ENCODE measurements around the gene PCNX4. TPM values are rescaled to one million over a fixed set of nuclear protein-coding genes. Genes with fewer than 3 reads are reported as not detected.
A peak's percentile ranks its signal among the peaks of the same experiment; 100 is the strongest.
"Not testable (repeated sequence)": the region's sequence is repeated elsewhere in the genome, so short reads cannot be mapped to it uniquely, and the experiment has no call there.

The PCNX4 gene
- 10 to 100 TPM; 42.2 to 60.2 (median 51.9) TPM for total RNA-seq

DNA sequence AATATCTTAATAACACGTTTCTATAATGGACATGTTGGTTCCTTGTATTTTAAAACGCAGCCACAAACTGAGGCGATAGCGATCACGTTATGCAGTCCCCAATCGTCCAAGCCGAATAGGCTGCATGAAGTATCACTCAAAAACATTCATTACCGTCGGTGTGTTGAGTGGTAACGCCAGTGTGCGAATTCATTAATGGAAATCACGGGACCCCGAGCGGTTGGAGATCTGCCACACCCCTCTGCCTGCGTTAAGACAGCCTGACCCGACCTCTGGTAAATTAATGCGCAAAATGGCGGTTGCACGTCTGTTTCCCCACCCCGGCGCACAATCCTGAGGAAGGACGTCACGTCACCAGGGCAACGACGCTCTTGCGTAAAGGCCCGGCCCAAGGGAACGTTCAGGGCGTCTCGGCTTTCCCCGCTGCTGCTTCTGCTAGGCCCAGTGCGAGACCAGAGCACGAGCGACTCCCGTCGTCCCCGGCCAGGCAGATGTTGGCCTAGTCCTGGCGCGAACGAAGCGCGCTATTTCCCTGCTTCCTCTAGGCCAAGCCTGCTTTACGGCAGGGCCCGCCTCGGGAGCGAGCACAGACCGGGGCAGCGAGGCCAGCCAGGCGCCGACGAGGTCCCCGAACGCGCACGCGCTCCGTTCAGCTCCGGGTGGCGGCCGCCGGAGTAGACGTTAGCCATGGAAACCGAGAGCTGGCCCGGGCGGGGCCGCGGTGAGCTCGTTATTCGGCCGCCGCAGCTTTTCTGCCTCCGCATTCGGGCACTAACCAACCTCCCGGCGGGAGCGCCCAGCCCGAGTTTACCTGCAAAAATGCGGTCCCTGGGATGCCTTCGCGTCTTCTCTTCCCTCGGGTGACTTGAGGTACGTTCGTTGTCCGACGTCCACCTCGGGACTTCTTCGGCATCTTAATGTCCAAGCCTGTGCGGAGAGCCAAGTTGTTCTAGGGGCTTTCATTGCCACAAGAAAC is at the start of gene PCNX4:
TSS of gene PCNX4 (plus strand) at position 374 of the 976 bp plus-strand sequence. CDS start 15,716 bp downstream, outside the sequence.
- H3K4me3 ChIP-seq = peak within 1 kb of the TSS; percentile 59 to 72 (median 65)
- H3K27me3 ChIP-seq = no peaks in the 10 kb centered on the region
- H3K36me3 ChIP-seq = no peaks in the 10 kb centered on the region
- peak within 1 kb of the TSS; percentile 92 to 98 (median 96) for H3K27ac ChIP-seq
- DNase-seq = peak; percentile 97 to 99 (median 97)
- H3K9me3 ChIP-seq = no peaks in the 10 kb centered on the region
- peaks cover 0 to 34% (median 4%) of the 10 kb centered on the region in 4 donors for H3K4me1 ChIP-seq
- TF ChIP-seq, protein P1, sequence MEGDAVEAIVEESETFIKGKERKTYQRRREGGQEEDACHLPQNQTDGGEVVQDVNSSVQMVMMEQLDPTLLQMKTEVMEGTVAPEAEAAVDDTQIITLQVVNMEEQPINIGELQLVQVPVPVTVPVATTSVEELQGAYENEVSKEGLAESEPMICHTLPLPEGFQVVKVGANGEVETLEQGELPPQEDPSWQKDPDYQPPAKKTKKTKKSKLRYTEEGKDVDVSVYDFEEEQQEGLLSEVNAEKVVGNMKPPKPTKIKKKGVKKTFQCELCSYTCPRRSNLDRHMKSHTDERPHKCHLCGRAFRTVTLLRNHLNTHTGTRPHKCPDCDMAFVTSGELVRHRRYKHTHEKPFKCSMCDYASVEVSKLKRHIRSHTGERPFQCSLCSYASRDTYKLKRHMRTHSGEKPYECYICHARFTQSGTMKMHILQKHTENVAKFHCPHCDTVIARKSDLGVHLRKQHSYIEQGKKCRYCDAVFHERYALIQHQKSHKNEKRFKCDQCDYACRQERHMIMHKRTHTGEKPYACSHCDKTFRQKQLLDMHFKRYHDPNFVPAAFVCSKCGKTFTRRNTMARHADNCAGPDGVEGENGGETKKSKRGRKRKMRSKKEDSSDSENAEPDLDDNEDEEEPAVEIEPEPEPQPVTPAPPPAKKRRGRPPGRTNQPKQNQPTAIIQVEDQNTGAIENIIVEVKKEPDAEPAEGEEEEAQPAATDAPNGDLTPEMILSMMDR (IDR thresholded peaks at IDR 0.05) = peak in 2 of 6 experiments; percentile 3 to 4
- peak; percentile 84 to 95 for TF ChIP-seq POLR2A (IDR thresholded peaks at IDR 0.05)

DNA sequence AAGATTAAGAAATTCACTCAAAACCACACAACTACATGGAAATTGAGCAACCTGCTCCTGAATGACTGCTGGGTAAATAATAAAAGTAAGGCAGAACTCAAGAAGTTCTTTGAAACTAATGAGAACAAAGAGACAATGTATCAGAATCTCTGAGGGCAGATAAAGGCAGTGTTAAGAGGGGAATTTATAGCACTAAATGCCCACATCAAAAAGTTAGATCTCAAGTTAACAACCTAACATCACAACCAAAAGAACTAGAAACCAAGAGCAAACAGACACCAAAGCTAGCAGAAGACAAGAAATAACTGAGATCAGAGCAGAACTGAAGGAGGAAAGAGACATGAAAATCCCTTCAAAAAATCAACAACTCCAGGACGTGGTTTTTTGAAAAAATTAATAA is 43.7 kb upstream of the PCNX4 start:
- H3K27ac ChIP-seq, H3K36me3 ChIP-seq, H3K4me3 ChIP-seq, H3K9me3 ChIP-seq, H3K27me3 ChIP-seq, DNase-seq, H3K4me1 ChIP-seq: not testable (repeated sequence)

DNA sequence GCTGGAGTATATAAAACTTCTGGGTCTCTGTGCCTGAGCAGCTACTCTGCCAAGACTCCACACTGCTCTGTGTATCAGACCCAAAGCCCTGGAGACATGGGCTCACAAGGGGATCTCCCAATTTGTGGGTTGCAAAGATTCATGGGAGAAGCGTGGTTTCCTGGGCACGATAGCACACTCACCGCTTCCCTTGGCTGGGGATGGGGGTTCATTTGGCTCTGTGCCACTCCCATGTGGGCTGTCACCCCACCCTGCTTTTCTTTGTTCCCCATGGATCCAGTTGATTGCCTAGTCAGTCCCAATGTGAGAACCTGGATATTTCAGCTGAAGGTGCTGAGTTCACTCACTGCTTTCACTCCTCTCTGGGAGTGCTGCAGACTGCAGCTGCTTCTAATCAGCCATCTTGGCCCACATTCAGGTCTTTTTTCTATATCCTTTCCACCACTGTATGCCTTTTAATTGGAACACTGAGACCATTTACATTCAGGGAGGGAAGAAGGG is 40.0 kb upstream of the PCNX4 start:
- H3K36me3 ChIP-seq = no peaks in the 10 kb centered on the region
- no peaks in the 10 kb centered on the region for H3K9me3 ChIP-seq
- no peaks in the 10 kb centered on the region for H3K4me1 ChIP-seq
- H3K27ac ChIP-seq = no peak overlapping the region
- no peak overlapping the region for H3K4me3 ChIP-seq
- TF ChIP-seq, protein P1 (IDR thresholded peaks at IDR 0.05) = no peak
- TF ChIP-seq POLR2A (IDR thresholded peaks at IDR 0.05) = no peak
- no peaks in the 10 kb centered on the region for H3K27me3 ChIP-seq
- no peak for DNase-seq

DNA sequence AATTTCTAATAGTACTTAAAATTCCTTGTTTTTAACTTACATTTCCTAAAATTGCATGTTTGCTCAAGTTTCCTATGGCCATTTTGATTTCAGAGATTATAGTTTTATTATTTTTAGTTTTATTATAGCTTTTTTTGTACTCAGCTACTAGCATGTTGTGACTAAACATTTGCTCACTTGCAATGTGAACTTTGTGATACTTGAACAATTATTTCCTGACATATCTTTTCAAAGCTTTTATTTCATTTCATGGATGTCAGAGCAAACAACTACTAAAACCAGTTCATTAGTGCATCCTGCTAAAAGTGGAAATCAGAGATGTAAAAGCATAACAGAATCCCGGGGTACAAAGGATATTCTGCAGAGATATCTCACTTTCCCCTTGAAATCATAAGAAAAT is 33.6 kb upstream of the PCNX4 start:
- DNase-seq = no peak
- no peaks in the 10 kb centered on the region for H3K36me3 ChIP-seq
- no peaks in the 10 kb centered on the region for H3K4me1 ChIP-seq
- no peak for TF ChIP-seq POLR2A (IDR thresholded peaks at IDR 0.05)
- H3K27ac ChIP-seq = no peak overlapping the region
- H3K27me3 ChIP-seq = no peaks in the 10 kb centered on the region
- no peaks in the 10 kb centered on the region for H3K9me3 ChIP-seq
- no peak overlapping the region for H3K4me3 ChIP-seq

DNA sequence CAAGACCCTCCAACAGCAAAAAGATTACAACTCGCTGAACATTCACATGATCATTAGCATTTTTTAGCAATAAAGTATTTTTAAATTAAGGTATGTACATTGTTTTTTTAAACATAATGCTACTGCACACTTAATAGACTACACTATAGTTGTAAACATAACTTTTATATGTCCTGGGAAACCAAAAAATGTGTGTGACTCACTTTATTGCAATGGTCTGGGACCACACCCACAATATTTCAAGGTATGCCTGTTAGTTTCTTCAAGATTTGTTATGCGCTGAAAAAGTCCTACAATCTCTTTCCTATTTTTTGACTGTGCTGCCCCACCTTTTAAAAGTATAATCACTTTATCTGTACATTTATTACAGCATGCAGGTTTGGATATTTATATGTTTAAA is 30.4 kb upstream of the PCNX4 start:
- no peaks in the 10 kb centered on the region for H3K4me1 ChIP-seq
- TF ChIP-seq, protein P1 (IDR thresholded peaks at IDR 0.05) = no peak
- no peak for TF ChIP-seq POLR2A (IDR thresholded peaks at IDR 0.05)
- no peak overlapping the region for H3K27ac ChIP-seq
- H3K27me3 ChIP-seq = no peaks in the 10 kb centered on the region
- DNase-seq = no peak
- H3K4me3 ChIP-seq = no peak overlapping the region
- no peaks in the 10 kb centered on the region for H3K9me3 ChIP-seq
- H3K36me3 ChIP-seq = no peaks in the 10 kb centered on the region

DNA sequence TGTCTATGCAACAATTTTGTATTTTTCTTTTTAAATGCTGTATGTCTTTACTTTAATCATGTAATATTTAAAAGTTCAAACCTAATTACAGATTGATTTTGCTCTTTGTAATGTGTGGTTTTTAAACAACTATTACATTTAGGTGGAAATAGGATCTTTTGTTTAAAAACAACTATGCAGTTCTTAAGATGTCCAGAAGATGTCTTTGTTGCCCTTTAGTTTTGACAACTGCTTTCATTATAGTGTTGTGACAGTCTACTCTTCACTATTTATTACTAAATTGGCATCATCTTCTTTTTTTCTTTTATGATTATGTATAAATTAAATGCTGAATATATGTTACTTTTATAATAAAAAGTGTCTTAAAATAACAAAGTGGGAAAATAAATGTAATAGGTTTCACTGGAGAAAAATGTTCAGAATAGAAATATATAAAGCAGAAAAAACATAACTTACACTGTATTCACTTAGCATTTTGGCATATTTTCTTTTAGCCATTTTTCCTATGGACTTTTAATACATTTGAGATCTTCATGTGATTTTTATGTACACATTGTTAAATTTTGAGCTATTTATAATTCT is 27.1 kb upstream of the PCNX4 start:
- Histone ChIP-seq H3K9me3 (no peaks in the 10 kb centered on the region), H3K27ac (no peak overlapping the region), H3K36me3 (no peaks in the 10 kb centered on the region), H3K4me3 (no peak overlapping the region), H3K4me1 (no peaks in the 10 kb centered on the region), H3K27me3 (no peaks in the 10 kb centered on the region)
- TF ChIP-seq, protein P1 (IDR thresholded peaks at IDR 0.05) = peak in 5 of 6 experiments; percentile 43 to 70 (median 55)
- no peak for TF ChIP-seq POLR2A (IDR thresholded peaks at IDR 0.05)
- DNase-seq = no peak
